DOHH2 (cell line): ENCODE results near the gene GCGR.

ENCODE experiments used
- H3F3A ChIP-seq: fragments of 200-600 bp; sonication (generic), shearing (Covaris generic); 2 replicates; pipeline ENCODE4 v1.6.0; 2016; ENCODE audit warnings: antibody characterized with exemption, mild to moderate bottlenecking; ENCODE audit not compliant: control insufficient read depth, insufficient read depth
- H3K27ac ChIP-seq: fragments of 200-600 bp; sonication (generic); 2 replicates; pipeline ENCODE4 v1.5.1; 2014; ENCODE audit warnings: low read depth, mild to moderate bottlenecking, low read length, moderate library complexity
- H3K27me3 ChIP-seq: fragments of 200-600 bp; sonication (generic); 2 replicates; pipeline ENCODE4 v1.6.1; 2014; ENCODE audit warnings: mild to moderate bottlenecking, low read length, mixed read lengths; ENCODE audit not compliant: control insufficient read depth
- H3K36me3 ChIP-seq: fragments of 200-600 bp; sonication (generic); 2 replicates; pipeline ENCODE4 v1.6.1; 2014; ENCODE audit warnings: mild to moderate bottlenecking, low read length, moderate library complexity, mixed read lengths; ENCODE audit not compliant: control insufficient read depth
- H3K4me1 ChIP-seq: fragments of 200-600 bp; sonication (generic); 2 replicates; pipeline ENCODE4 v1.6.1; 2014; ENCODE audit warnings: mild to moderate bottlenecking, low read length, mixed read lengths; ENCODE audit not compliant: control insufficient read depth
- H3K4me2 ChIP-seq: fragments of 200-600 bp; sonication (generic); 2 replicates; pipeline ENCODE4 v1.6.0; 2014; ENCODE audit warnings: mild to moderate bottlenecking, low read length, moderate library complexity
- H3K4me3 ChIP-seq: fragments of 200-600 bp; sonication (generic); 2 replicates; pipeline ENCODE4 v1.5.1; 2014; ENCODE audit warnings: mild to moderate bottlenecking, low read length, mixed read lengths
- H3K79me2 ChIP-seq: fragments of 200-600 bp; sonication (generic); 2 replicates; pipeline ENCODE4 v1.6.1; 2014; ENCODE audit warnings: mild to moderate bottlenecking, low read length, mixed read lengths; ENCODE audit not compliant: control insufficient read depth
- H3K9me2 ChIP-seq: fragments of 200-600 bp; sonication (generic); replicated peaks from 2 replicates; pipeline ENCODE4 v1.6.1; 2014; ENCODE audit warnings: mild to moderate bottlenecking, low read length, mixed read lengths; ENCODE audit not compliant: control insufficient read depth
- H3K9me3 ChIP-seq: fragments of 200-600 bp; sonication (generic); 2 replicates; pipeline ENCODE4 v1.6.1; 2014; ENCODE audit warnings: antibody characterized with exemption, low read length, mixed read lengths; ENCODE audit not compliant: control insufficient read depth, insufficient read depth
- H4K20me1 ChIP-seq: fragments of 200-600 bp; sonication (generic); 2 replicates; pipeline ENCODE4 v1.6.0; 2014; ENCODE audit warnings: low read depth, mild to moderate bottlenecking, antibody characterized with exemption, low read length, moderate library complexity; ENCODE audit not compliant: control insufficient read depth, insufficient read depth
- EZH2phosphoT487 ChIP-seq: fragments of 200-600 bp; sonication (generic); IDR thresholded peaks from 2 replicates; pipeline ENCODE4 v1.6.1; 2017; ENCODE audit warnings: borderline replicate concordance, mild to moderate bottlenecking, antibody characterized with exemption, low read length, moderate library complexity, mixed read lengths
- TF ChIP-seq, protein P1 (sequence below): fragments of 200-600 bp; sonication (generic); IDR thresholded peaks from one replicate; pipeline ENCODE4 v1.5.1; 2014; ENCODE audit warnings: antibody characterized with exemption, mild to moderate bottlenecking, low read depth, low read length; ENCODE audit not compliant: poor library complexity, severe bottlenecking

GCGR gene

DNA sequence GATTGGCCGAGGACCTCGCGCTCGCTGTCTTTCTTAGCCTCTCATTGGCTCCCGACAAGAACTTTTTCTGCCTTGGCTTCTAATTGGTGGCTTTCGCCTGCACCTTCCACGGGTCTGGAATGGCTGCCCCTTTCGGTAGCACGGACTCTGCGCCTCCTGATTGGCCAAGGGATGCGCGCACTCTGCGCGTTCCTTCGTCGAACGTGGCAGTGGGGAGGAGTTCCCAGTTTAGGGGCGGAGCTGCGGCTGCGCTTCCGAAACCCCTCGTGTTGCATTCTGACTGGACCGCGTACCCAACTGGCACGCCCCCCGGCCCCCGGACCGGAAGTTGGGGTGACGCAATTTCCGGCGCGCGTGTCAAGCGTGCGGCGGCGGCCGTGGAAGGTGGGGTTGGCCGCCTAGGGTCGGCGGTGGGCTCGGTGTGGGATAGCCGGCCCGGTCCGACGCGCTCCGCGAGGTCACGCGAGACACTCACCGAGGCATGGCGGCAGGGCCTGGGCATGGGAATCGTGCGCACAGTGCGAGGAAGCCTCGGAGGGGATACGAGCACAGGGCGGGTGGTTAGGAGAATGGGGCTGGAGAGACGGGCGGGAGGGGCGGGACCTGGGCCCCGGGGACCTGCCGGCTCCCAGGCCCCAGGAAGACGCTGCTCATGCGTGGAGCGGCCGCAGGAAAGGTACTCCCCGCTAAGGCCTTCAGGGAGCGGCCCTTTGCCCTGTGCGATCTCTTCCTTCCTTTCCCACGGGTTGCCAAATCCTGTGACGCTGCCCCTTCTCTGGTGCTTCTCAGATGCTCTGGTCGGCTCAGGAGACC lies 57.0 kb downstream of the GCGR start:
- Histone ChIP-seq H3K36me3 (peaks cover 77% of the 10 kb centered on the region), H3K9me2 (no peaks in the 10 kb centered on the region), H4K20me1 (peaks cover 24% of the 10 kb centered on the region), H3K4me2 (peak overlapping the region; percentile 78), H3K79me2 (peaks cover 85% of the 10 kb centered on the region), H3K27me3 (no peaks in the 10 kb centered on the region), H3F3A (peaks cover 3% of the 10 kb centered on the region; the same call in 1 of the 2 replicates), H3K4me1 (peaks cover 36% of the 10 kb centered on the region), H3K9me3 (no peaks in the 10 kb centered on the region), H3K27ac (peak overlapping the region; percentile 55), H3K4me3 (peak overlapping the region; percentile 87)
- TF ChIP-seq, protein P1, sequence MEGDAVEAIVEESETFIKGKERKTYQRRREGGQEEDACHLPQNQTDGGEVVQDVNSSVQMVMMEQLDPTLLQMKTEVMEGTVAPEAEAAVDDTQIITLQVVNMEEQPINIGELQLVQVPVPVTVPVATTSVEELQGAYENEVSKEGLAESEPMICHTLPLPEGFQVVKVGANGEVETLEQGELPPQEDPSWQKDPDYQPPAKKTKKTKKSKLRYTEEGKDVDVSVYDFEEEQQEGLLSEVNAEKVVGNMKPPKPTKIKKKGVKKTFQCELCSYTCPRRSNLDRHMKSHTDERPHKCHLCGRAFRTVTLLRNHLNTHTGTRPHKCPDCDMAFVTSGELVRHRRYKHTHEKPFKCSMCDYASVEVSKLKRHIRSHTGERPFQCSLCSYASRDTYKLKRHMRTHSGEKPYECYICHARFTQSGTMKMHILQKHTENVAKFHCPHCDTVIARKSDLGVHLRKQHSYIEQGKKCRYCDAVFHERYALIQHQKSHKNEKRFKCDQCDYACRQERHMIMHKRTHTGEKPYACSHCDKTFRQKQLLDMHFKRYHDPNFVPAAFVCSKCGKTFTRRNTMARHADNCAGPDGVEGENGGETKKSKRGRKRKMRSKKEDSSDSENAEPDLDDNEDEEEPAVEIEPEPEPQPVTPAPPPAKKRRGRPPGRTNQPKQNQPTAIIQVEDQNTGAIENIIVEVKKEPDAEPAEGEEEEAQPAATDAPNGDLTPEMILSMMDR = no peak
- no peak; the same call in 1 of the 2 replicates for TF ChIP-seq EZH2phosphoT487

DNA sequence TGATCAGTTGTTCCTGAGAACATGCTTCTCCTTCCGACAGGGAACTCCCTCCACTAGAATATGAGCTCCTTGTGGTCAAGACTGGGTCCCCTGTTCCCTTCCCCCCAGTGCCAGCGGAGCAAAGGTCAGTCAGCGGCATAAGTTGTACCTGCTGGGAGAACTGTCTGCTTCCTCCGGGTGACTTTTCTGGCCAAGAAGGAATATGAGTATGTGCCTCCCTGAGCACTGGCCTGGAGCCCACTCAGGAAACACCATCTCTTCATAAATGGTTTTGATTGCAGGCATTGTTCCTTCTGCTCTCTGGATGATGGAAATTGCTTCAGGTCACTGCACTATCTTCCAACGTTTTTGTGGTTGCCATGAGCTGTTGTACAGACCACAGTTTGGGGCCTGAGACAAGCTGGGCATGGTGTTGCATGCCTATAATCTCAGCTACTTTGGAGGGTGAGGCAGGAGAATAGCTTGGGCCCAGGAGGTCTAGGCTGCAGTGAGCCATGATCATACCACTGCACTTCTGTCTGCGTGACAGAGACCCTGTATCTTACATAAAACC lies 59.2 kb downstream of the GCGR start:
- no peaks in the 10 kb centered on the region for H3K9me3 ChIP-seq
- no peaks in the 10 kb centered on the region for H3K9me2 ChIP-seq
- peak overlapping the region; percentile 4; the same call in 1 of the 2 replicates for H3K4me3 ChIP-seq
- no peaks in the 10 kb centered on the region for H3K27me3 ChIP-seq
- peaks cover 23% of the 10 kb centered on the region for H3F3A ChIP-seq
- peaks cover 19% of the 10 kb centered on the region for H4K20me1 ChIP-seq
- peak overlapping the region; percentile 78; the same call in 1 of the 2 replicates for H3K4me2 ChIP-seq
- peaks cover 66% of the 10 kb centered on the region for H3K79me2 ChIP-seq
- TF ChIP-seq, protein P1 = no peak
- TF ChIP-seq EZH2phosphoT487 = no peak
- H3K27ac ChIP-seq = no peak overlapping the region
- H3K4me1 ChIP-seq = peaks cover 56% of the 10 kb centered on the region
- peaks cover 78% of the 10 kb centered on the region for H3K36me3 ChIP-seq
